GM18519 (cell line): Measurements from ENCODE around the gene CEP19.

Experiments
- ATAC-seq: cut with Tn5 transposase; IDR thresholded peaks from one replicate; pipeline ENCODE4 v1.9.1; 2021; ENCODE audit warnings: mild to moderate bottlenecking, moderate library complexity; ENCODE audit not compliant: unreplicated experiment, low FRiP score

Gene CEP19

DNA sequence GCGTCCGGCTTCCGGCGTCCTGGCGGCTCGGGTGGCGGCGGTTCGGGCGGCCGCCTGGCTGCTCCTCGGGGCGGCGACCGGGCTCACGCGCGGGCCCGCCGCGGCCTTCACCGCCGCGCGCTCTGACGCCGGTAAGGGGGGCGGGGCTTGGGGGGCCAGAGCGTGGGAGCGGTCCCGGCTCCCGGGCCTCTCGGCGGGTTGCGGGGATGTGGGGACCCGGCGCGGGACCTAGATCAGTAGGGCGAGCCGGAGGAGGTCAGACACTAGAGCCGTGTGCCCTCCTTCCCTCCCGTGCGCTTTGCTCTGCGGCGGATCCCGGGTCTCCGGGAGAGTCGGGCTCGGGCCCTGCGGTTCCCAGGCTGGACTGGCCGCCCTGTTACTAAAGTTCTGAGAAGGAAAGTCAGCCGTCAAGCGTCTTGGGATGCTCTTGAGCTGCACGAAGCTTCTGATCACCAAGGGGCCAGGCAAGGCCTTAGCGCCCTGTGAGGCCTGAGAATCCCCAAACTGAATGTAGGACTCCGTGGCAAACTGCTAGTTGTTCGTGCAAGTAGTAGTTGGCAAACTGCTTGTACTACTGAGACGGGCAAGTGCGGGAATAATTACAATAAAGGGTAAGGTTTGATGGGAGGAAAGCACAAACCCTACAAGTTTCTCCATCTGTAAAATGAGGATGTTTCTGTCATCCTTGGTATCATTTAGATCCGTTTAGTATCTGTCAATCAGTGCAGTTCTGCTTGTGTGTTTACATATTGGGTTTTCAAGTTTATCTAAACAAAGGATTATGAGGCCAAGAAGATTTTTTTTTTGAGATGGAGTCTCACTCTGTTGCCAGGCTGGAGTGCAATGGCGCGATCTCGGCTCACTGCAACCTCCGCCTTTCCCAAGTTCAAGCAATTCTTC, 714 bp upstream of the CEP19 start:
- ATAC-seq, result peak; percentile 31

DNA sequence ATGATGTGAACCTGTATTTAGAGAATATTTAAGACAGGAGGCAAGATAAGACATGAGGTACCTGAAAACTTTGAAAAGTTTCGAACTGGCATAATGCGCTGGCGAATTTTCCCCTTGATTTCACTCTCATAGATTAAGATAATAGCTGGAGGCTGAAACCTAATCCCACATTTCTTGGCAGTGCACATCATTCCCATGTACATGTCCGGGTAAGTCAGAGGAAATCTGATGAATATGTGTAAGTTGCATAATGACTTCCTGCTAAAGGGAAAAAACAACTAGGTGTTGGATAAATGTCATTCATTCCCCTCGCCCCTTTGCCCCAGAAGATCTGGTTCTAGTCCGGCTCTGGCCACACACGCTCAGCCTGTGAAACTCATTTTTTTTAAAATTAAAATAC, 3.6 kb downstream of the CEP19 start:
- ATAC-seq, result no peak

DNA sequence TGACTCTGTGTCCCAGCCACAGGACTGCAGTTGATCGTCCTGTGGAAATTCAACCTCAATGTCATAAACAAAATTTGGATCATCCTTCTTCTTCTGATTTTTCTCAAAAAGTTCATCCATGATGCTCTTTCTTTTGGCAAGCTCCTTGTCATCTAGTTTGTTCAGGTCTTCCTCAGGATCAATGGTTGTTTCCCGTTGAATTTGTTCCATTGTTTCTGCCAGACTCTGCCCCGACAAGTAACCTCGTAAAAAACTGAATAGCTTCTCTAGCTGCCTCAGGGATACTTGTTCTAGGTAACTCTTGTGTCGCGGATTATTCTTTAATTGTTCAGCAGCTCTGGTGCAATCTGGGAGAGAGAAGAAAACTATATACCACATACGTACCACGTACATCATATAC, 4.5 kb downstream of the CEP19 start:
- no peak for ATAC-seq

DNA sequence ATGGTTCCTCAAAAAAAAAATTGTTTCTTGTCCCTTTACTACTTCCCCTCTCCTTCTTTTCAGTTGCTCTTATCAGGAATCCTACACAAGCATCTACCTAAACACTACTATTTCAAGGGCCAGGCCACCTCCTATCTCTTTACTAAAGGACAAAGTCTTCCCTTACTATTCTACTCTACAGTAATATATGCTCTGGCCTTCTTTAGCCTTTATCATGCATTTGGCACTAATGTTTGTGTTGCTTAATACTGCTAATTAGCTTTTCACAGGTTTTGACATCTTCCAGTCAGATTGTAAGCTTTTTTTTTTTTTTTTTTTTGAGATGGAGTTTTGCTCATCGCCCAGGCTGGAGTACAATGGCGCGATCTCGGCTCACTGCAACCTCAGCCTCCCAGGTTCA, 5.3 kb downstream of the CEP19 start:
- no peak for ATAC-seq

DNA sequence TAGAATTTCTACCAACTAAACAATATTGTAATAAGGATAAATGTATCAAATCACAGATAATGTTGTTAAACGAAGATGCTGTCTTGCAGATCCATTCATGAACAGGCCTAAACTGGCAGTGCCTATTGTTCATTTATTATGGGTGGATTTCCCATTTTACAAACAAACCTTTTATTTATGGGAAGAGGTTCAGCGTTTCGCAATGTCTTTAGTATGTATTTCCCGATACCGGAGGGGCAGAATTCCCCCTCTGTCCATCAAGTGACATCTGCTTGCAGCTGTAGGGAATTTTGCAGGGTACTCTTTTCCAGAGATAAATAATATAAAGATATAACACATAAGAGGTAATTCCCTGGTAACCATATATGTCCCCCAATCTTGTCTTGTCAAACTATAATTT, 5.7 kb downstream of the CEP19 start:
- no peak for ATAC-seq

DNA sequence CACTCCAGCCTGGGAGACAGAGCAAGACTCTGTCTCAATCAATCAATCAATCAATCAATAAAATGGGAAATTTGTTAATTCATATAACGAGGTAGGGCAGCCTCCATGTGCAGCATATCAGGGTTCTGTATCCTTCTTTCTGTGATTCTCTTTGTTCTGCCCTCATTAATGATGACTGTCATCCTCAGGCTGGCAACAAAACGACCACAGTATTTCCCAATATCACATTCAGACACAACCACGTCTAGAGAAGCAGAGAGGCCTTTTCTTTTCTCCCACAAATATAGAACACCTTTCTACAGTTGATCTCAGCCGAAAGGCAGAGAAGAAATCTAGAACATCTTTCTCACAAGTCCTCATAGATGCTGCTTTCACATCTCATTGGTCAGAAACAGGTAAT, 11.2 kb downstream of the CEP19 start:
- ATAC-seq, result no peak

DNA sequence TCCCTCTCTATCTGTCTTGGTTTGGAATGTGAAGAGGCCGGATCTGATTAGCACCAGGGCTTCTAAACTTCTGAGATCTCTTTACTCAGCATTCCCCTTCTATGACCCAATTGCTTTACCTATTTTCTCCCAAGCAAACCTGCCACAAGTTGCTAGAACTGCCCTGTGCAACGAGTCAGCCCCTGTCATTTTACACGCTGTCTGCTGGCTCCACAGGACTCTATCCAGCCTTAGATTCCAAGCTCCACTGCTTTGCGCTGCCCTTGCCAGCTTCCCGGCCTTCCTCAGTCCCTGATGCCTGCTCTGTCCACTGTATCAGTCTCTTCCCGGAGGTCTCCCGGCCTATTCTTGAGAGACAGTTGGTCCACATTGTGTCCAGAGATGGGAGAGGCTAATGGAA, 12.3 kb downstream of the CEP19 start:
- no peak for ATAC-seq

DNA sequence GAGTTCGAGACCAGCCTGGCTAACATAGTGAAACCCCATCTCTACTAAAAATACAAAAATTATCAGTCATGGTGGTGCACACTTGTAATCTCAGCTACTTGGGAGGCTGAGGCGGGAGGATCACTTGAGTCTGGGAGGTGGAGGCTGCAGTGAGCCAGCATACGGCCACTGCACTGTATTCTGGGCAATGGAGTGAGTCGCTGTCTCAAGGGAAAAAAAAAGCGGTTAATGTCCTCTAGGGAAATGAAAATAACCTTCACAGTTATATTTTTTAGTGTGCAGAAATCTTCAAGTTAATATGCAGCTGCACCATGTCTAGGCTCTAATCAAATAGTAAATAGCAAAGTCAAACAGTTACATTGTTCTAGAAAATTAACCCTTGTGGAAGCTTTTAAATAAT, 14.8 kb downstream of the CEP19 start:
- ATAC-seq, result no peak

DNA sequence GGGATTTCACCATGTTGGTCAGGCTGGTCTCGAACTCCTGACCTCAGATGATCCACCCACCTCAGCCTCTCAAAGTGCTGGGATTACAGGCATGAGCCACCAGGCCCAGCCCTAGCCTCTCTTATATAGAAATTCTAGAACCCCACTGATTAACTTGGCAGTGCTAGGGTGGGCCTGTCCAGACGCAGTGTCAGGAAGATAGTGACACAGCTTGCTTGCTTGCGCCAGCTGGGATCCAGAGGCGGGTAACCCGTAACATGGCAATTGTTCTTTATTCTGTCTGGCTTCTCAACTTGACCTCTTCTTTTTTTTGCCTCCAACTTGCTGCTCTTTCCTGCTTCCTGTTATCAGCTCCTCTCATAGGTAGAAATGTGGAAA, 16.2 kb downstream of the CEP19 start:
- ATAC-seq, result no peak

DNA sequence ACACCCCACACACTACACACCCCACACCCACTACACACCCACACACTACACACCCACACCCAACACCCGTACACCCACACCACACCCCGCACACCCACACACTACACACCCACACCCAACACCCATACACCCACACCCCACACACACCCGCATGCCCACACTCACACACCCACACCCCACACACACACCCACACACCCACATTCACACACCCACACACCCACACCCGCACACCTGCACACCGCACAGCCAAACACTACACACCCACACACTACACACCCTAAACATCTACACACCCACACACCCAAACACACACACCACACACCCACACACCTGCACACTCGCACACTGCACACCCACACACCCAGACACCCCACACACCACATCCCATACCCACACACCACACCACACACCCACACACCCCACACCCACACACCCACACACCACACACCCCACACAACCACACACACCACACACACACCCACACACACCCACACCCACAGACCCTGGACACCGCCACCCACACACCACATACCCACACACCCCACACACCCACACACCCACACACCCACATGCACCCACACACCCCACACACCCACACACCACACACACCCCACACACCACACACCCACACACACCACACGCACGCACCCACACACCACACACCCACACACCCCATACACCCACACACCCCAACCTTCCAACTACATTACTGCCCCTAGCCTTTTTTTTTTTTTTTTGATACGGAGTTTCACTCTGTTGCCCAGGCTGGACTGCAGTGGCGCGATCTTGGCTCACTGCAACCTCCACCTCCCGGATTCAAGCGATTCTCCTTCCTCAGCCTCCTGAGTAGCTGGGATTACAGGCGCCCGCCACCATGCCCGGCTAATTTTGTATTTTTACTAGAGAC, 16.9 kb downstream of the CEP19 start:
- no peak for ATAC-seq

DNA sequence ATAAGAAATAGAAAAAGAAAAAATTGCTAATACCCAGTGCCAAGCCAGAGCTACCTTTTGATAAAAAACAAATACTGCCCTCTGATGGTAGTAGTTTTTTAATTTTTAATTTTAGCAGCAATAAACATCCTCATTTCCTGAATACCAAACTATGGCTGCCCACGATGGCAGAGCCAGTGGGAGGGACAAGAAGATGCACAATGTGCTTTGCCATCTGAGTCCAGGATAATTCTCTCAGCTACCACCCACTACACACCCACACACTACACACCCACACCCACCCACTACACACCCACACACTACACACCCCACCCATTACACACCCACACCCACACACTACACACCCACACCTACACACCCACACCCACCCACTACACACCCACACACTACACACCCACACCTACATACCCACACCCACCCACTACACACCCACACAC, 17.8 kb downstream of the CEP19 start:
- no peak for ATAC-seq

DNA sequence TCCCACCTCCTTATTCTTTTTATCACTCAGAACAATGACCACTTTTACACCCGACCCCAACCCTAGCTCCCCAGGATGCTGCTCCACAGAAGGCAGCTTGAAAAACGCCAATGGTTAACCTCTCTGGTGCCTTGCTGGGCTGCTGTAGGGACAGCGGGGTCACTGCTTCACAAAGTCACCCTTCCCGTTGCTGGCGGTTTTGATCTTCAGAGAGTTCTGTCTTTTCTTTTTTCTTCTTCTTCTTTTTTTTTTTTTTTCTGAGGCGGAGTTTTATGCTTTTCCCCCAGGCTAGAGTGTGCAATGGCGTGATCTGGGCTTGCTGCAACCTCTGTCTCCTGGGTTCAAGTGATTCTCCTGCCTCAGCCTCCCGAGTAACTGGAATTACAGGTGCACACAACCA, 20.7 kb downstream of the CEP19 start:
- no peak for ATAC-seq

DNA sequence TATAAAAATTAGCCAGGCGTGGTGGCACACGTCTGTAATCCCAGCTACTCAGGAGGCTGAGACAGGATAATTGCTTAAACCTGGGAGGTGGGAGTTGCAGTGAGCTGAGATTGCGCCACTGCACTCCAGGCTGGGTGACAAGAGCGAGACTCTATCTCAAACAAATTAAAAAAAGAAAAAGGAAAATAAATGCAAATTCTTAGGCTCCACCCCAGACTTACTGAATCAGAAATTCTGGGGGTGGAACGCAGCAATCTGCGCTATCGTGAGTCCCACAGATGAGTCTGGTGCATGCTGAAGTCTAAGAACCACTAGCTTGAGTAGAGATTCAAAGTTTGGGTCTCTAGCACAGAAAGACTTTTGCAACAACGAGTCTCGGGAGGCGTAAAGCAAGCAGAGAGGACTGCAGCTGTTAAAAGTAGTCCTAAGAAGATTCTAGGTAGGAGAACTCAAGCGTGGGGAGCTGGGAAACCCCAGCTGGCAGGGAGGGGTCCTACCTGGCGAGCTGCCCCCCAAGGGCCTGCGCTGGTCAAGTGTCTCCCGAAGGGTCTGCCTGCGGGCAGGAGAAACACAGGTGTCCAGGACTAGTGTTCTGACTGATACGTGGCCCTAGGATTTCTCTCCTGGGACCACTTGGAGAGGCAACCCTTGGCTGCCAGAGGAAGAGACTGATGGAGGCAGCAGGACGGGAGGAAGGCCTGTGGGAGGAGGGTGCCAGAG, 21.9 kb downstream of the CEP19 start:
- ATAC-seq, result no peak

DNA sequence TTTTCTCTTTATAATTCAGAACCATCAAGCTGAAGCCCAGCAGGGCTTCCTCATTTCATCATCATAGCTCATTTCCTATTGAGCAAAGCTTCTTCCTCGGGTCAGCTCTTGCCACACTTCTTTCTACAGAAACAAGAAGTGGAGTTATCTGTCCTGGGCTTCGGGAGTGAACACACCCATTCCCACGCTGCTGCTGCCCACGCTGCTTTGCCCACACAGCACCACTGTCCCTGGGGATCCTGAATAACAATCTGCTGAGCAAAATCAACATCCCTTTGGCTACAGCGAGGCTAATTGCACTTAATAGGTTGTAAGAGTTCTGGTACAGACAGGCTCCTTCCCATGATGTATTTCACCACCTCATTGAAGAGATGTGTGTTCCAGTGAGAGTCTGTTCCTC, 23.7 kb downstream of the CEP19 start:
- ATAC-seq, result no peak

DNA sequence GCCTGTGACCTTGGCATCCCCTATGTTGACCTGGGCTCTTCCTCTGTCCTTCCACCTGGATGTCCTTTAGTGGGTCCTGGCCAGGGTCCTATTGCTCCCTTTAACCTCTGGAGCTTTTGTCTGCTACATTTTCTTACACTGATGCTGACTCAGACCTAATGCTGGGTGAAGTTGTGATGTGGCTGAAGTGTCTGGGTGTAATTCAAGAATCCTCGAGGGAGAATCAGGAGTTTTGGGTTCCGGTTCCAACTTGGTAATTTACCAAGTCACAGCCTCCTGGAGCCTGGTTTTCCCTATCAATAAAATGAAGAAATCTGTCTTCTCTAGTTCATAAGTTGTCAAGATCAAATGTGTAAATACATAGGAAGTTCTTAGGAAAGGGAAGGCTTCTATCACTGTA, 25.6 kb downstream of the CEP19 start:
- no peak for ATAC-seq

DNA sequence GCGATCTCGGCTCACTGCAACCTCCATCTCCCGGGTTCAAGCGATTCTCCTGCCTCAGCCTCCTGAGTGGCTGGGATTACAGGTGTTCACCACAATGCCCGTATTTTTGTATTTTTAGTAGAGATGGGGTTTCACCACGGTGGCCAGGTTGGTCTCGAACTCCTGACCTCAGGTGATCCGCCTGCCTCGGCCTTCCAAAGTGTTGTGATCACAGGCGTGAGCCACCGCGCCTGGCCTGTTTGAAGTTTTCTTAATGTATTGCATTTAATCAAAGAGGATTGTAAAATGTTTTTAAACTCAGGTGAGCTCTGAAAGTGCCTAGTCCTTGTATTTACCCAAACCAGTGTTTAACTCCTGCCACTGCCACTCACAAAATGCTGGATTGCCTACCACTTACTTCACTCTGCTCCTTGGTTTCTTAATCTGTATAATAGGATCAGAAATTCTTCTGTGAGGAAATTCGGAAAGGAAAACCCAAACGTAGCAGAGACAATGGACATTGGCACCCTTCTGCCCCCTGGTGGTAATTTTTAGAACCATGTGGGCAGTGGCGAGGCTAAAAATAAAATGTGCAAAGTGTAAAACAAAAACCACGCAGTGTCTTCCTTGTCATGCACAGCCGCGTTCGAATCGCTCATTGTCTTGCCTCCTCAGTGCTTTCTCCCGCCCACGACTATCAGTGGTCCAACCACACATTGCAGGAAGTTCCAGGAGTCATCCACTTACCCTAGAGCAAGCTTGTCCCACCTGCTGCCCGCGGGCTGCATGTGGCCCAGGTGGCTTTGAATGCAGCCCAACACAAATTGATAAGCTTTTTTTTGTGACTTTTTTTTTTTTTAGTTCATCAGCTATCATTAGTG, 27.3 kb downstream of the CEP19 start:
- peak; percentile 66 for ATAC-seq

DNA sequence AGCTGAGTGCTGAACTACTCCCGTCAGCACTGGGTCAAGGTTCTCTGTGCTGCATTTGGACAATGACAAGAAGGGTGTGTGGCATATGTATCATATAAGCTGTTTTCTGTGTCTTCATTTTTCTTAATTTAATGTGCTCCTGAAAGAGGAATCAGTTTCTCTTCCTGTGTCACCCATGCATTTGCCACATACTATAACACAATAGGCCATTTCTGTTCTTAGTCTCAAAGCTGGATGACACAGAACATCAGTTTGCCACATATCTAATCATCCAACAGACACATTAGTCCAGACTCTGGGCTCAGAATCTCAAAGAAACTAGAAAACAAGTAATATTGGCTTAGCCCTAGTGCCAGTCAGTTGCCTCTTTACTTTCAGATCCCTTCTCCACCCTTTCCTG, 34.1 kb downstream of the CEP19 start:
- no peak for ATAC-seq

DNA sequence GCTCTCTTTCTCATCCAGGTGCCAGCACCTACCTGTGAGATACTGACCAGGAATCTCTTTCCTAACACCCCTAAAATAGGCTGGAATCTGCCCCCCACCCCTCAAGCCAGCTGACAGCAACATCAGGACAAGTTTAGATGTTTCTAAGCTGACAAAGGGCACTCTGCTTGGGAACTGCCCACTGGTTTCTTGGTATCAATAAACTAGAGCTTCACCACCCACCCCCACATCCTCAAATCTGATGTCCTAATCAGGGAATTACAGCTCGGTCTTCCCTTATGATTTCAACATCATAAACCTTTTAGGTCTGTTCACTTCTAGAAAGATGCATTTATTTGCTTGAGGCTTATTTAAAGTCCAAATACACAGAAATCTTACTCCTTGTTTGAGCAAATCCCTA, 34.7 kb downstream of the CEP19 start:
- ATAC-seq, result no peak

DNA sequence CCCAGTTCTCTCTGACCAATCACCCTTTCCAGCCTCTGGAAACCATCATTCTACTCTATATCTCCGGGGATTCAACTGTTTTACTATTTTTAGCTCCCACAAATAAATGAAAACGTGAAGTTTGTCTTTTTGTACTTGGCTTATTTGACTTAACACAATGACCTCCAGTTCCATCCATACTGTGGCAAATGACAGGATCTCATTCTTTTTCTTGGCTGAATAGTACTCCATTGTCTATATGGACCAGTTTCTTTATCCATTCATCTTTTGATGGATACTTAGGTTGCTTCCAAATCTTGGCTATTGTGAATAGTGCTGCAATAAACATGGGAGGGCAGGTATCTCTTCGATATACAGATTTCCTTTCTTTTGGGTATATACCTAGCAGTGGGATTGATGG, 38.4 kb downstream of the CEP19 start:
- ATAC-seq, result no peak

DNA sequence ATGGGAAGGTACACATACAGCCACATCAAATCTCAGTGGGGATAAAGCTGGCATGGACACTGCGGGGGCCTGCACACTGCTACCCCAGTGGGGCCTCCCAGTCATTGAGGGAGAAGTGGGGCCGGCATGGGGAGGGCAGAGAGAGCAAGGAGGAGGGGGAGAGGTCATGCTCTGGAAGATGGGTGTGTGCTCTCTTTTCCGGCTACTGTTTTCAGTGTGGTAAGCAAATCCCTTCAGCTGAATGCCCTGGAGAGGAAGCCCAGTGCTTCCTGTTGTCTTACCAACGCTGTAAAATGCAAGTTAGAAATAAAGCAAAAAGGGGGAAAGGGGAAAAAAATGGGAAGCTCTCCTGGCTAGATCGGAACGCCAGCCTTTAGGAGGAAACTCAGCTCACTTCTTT, 41.7 kb downstream of the CEP19 start:
- no peak for ATAC-seq
